GM12878 (cell line): ENCODE measurements around the gene LAYN. TPM values are rescaled to one million over a fixed set of nuclear protein-coding genes. Genes with fewer than 3 reads are reported as not detected.

Experiments used
- ATAC-seq: fragments of 200-7000 bp; cut with Tn5 transposase; 3 replicates; pipeline ENCODE4 v1.9.1; 2020; ENCODE audit warnings: mild to moderate bottlenecking, moderate library complexity
- BruUV-seq: library from RNA; stranded (reverse); fragments of 400-500 nt; replicated peaks from 2 replicates; lab custom pipeline; 2021; lab: Mats Ljungman, UMichigan
- CTCF ChIA-PET: fragments of 300-600 bp; sonication (Branson Sonifier 250); formaldehyde crosslinking; extraction: SDS; loops from one replicate; lab custom pipeline; 2021; ENCODE audit warnings: inconsistent platforms; lab: Yijun Ruan, JAX
- POLR2A ChIA-PET: fragments of 350-600 bp; formaldehyde crosslinking; extraction: SDS; loops from one replicate; lab custom pipeline; 2021; ENCODE audit warnings: inconsistent platforms; lab: Charles Lee
- RAD21 ChIA-PET: fragments of 300-600 bp; sonication (Branson Sonifier 250); formaldehyde crosslinking; loops from one replicate; lab custom pipeline; 2023; ENCODE audit warnings: antibody characterized with exemption; ENCODE audit not compliant: unreplicated experiment; lab: Charles Lee
- SMC1A ChIA-PET: fragments of 300-600 bp; sonication (Branson Sonifier 250); formaldehyde crosslinking; loops from one replicate; lab custom pipeline; 2023; ENCODE audit not compliant: unreplicated experiment, uncharacterized antibody; lab: Charles Lee
- DNase-seq: peaks from one replicate; pipeline ENCODE4 v3.0.0-alpha.2; 2011; ENCODE audit warnings: low read depth, low spot score
- FAIRE-seq: peaks from 3 replicates; lab custom pipeline; 2011; peaks lifted over from hg19 to GRCh38; lab: Jason Lieb, UNC
- H2AFZ ChIP-seq: 2 replicates; pipeline ENCODE4 v1.6.0; 2011; ENCODE audit warnings: low read depth, low read length, control low read depth; ENCODE audit not compliant: control insufficient read depth
- H3K27ac ChIP-seq: 2 replicates; pipeline ENCODE4 v1.5.1; 2011; ENCODE audit warnings: control low read depth; ENCODE audit not compliant: control insufficient read depth, insufficient read depth
- H3K27me3 ChIP-seq, 2 experiments: replicated peaks in 1 of 2; 2 replicates each; pipeline versions ENCODE4 v1.6.0 to v1.6.1; 2011; ENCODE audit warnings: low read length in 1 of 2; ENCODE audit not compliant: control insufficient read depth in 2 of 2, insufficient read depth in 2 of 2
- H3K36me3 ChIP-seq, 2 experiments: 2 replicates each; pipeline ENCODE4 v1.5.1; 2011; ENCODE audit warnings: low read length in 1 of 2; ENCODE audit not compliant: control insufficient read depth in 2 of 2, insufficient read depth in 2 of 2
- H3K4me1 ChIP-seq: 2 replicates; pipeline ENCODE4 v1.6.1; 2011; ENCODE audit warnings: mild to moderate bottlenecking, low read length, moderate library complexity, mixed read lengths; ENCODE audit not compliant: control insufficient read depth, insufficient read depth
- H3K4me2 ChIP-seq: 2 replicates; pipeline ENCODE4 v1.6.0; 2011; ENCODE audit warnings: control low read depth; ENCODE audit not compliant: control insufficient read depth, insufficient read depth
- H3K4me3 ChIP-seq: fragments of 200-600 bp; sonication (generic); 2 replicates; pipeline ENCODE4 v1.5.1; 2016
- H3K79me2 ChIP-seq: 2 replicates; pipeline ENCODE4 v1.6.0; 2011; ENCODE audit warnings: low read length; ENCODE audit not compliant: control insufficient read depth, insufficient read depth
- H3K9ac ChIP-seq: 2 replicates; pipeline ENCODE4 v1.8.0; 2011; ENCODE audit warnings: low read length, control low read depth, mixed read lengths; ENCODE audit not compliant: control insufficient read depth, insufficient read depth
- H3K9me3 ChIP-seq: replicated peaks from 3 replicates; pipeline ENCODE4 v1.5.1; 2011; ENCODE audit warnings: mild to moderate bottlenecking, low read length; ENCODE audit not compliant: control insufficient read depth, insufficient read depth
- H4K20me1 ChIP-seq: 2 replicates; pipeline ENCODE4 v1.6.0; 2011; ENCODE audit not compliant: control insufficient read depth, insufficient read depth
- ATF2 ChIP-seq: IDR thresholded peaks from 2 replicates; pipeline ENCODE4 v1.6.1; 2012; ENCODE audit warnings: low read length, inconsistent platforms
- ATF3 ChIP-seq: IDR thresholded peaks from 2 replicates; pipeline ENCODE4 v1.6.1; 2011; ENCODE audit warnings: low read depth, mild to moderate bottlenecking, low read length, moderate library complexity, borderline replicate concordance; ENCODE audit errors: extremely low read depth
- CBFB ChIP-seq: IDR thresholded peaks from 2 replicates; pipeline ENCODE4 v1.6.1; 2016; ENCODE audit warnings: antibody characterized with exemption, low read depth
- CBX3 ChIP-seq: fragments of 200-600 bp; sonication (generic); IDR thresholded peaks from 2 replicates; pipeline ENCODE4 v1.6.1; 2016; ENCODE audit warnings: low read depth, borderline replicate concordance
- E2F8 ChIP-seq: fragments of 450-650 bp; IDR thresholded peaks from 2 replicates; pipeline ENCODE4 v1.6.1; 2018; ENCODE audit warnings: mild to moderate bottlenecking, low read depth, moderate library complexity; ENCODE audit not compliant: partially characterized antibody
- EED ChIP-seq: sonication (generic); IDR thresholded peaks from 2 replicates; pipeline ENCODE4 v1.6.1; 2016; ENCODE audit warnings: antibody characterized with exemption, low read depth
- EGR1 ChIP-seq, 2 experiments: IDR thresholded peaks; 1 replicate in 1 of 2; 2 replicates in 1 of 2; pipeline ENCODE4 v1.6.1; 2011 to 2012; ENCODE audit warnings: low read depth in 2 of 2, low read length in 2 of 2, borderline replicate concordance in 1 of 2, mild to moderate bottlenecking in 1 of 2, moderate library complexity in 1 of 2
- FOS ChIP-seq: IDR thresholded peaks from 3 replicates; pipeline ENCODE4 v1.6.1; 2011; ENCODE audit warnings: borderline replicate concordance; ENCODE audit not compliant: insufficient read length; ENCODE audit errors: extremely low read depth
- GATAD2B ChIP-seq: fragments of 450-650 bp; conservative IDR thresholded peaks from 2 replicates; pipeline ENCODE4 v1.6.1; 2017; ENCODE audit warnings: low read depth, mild to moderate bottlenecking, moderate library complexity
- IKZF1 ChIP-seq: fragments of 450-650 bp; conservative IDR thresholded peaks from 2 replicates; pipeline ENCODE4 v1.6.1; 2017; ENCODE audit warnings: antibody characterized with exemption, mild to moderate bottlenecking
- MEF2B ChIP-seq: fragments of 450-650 bp; IDR thresholded peaks from 2 replicates; pipeline ENCODE4 v1.6.1; 2018; ENCODE audit warnings: mild to moderate bottlenecking, moderate library complexity; ENCODE audit not compliant: partially characterized antibody, poor library complexity, severe bottlenecking
- NKRF ChIP-seq: fragments of 450-650 bp; conservative IDR thresholded peaks from 2 replicates; pipeline ENCODE4 v1.6.1; 2017; ENCODE audit warnings: mild to moderate bottlenecking, moderate library complexity
- RBBP5 ChIP-seq: fragments of 200-600 bp; sonication (generic); conservative IDR thresholded peaks from 2 replicates; pipeline ENCODE4 v1.6.1; 2016
- RELA ChIP-seq: fragments of 450-650 bp; IDR thresholded peaks from 2 replicates; pipeline ENCODE4 v1.8.0; 2014; ENCODE audit warnings: borderline replicate concordance; ENCODE audit not compliant: partially characterized antibody
- RELB ChIP-seq: fragments of 450-650 bp; IDR thresholded peaks from 2 replicates; pipeline ENCODE4 v1.6.1; 2017; ENCODE audit warnings: low read depth, mild to moderate bottlenecking, moderate library complexity
- TAF1 ChIP-seq: IDR thresholded peaks from 2 replicates; pipeline ENCODE4 v1.6.1; 2011; ENCODE audit warnings: mild to moderate bottlenecking, low read depth, low read length, borderline replicate concordance
- WGBS: methylation state at CpG from one replicate; pipeline ENCODE4 v1.1.6; 2016; ENCODE audit warnings: low lambda C conversion rate; ENCODE audit not compliant: insufficient replicate concordance, insufficient coverage; ENCODE audit errors: missing lambda C conversion rate; 5-methylcytosine and 5-hydroxymethylcytosine counted together
- in situ Hi-C: fragments of 300-500 bp; cut with MboI; formaldehyde crosslinking; loops from 9 replicates; pipeline ENCODE4 v1.14.3; 2018; ENCODE audit warnings: mixed read lengths
- intact Hi-C: fragments of 100-400 bp; cut with micrococcal nuclease; formaldehyde crosslinking; loops from one replicate; pipeline ENCODE4 v1.14.2; 2022; ENCODE audit not compliant: unreplicated experiment
- polyA plus RNA-seq, 11 experiments: library from polyadenylated mRNA; depleted of rRNA in 4 of 11; unstranded in 6 of 11; stranded (reverse) in 5 of 11; fragments of >200 nt; fragmentation: Nextera tagmentation in 4 of 11; fragmentation: Illumina TruSeq in 1 of 11; extraction: Ambion mirVana in 4 of 11; extraction: Trizol in 1 of 11; gene quantifications; 1 replicate in 1 of 11; 2 replicates in 10 of 11; pipeline versions ENCODE4 v1.2.1 to v1.2.3, GENCODE V29; 2011 to 2016; ENCODE audit warnings: inconsistent platforms in 2 of 11, missing spikeins in 2 of 11, low read depth in 1 of 11
- total RNA-seq, 4 experiments: library from RNA; depleted of rRNA in 3 of 4; stranded (reverse); fragments of >200 nt in 3 of 4; fragmentation: Illumina TruSeq in 1 of 4; extraction: Trizol in 1 of 4; gene quantifications; 2 replicates each; pipeline versions ENCODE4 v1.2.1 to v1.2.3, GENCODE V29; 2013 to 2021

LAYN gene
- total and polyA plus RNA-seq, 10 of the 15 experiments (the other 5 are each of a cell fraction or from before 2014, with no cell fraction given) = 0.06 to 0.14 (median 0.10) TPM; not detected in 7

- Histone ChIP-seq H3K4me2 (no peak overlapping the region), H3K9me3 (no peaks in the 10 kb centered on the region), H2AFZ (no peak overlapping the region), H3K4me3 (no peak overlapping the region), H3K9ac (no peak overlapping the region), H4K20me1 (no peaks in the 10 kb centered on the region), H3K27me3 (no peaks in the 10 kb centered on the region), H3K79me2 (no peaks in the 10 kb centered on the region), H3K27ac (no peak overlapping the region), H3K4me1 (no peaks in the 10 kb centered on the region), H3K36me3 (no peaks in the 10 kb centered on the region)
- BruUV-seq = no TSS peak
- CTCF ChIA-PET = interaction anchor here (0.8 kb wide), 1 partner anchor 29 kb away, joined by 3 read pairs; no protein-coding TSS in a partner anchor
- FAIRE-seq (no peak), ATAC-seq (no peak), DNase-seq (no peak)
- intact Hi-C loops = no loop called here
- SMC1A ChIA-PET = interaction anchor here (0.8 to 1.0 kb wide), 3 partner anchors 38 to 230 kb away, joined by 3 to 4 read pairs (median 3); no protein-coding TSS in a partner anchor
- POLR2A ChIA-PET = interaction anchor here (0.6 kb wide), 1 partner anchor 358 kb away, joined by 3 read pairs; no protein-coding TSS in a partner anchor
- RAD21 ChIA-PET = interaction anchor here (0.7 to 1.5 kb wide), 2 partner anchors 10 to 1242 kb away, joined by 3 to 4 read pairs; no protein-coding TSS in a partner anchor
- 39% methylated on average over 2 of the region's 2 CpGs for WGBS
- in situ Hi-C loops = no loop called here
- TF ChIP-seq CBFB = no peak
- no peak for TF ChIP-seq RELA
- TF ChIP-seq E2F8 = no peak
- no peak for TF ChIP-seq GATAD2B
- TF ChIP-seq FOS = no peak
- TF ChIP-seq EGR1 (IDR thresholded peaks at IDR 0.05; ENCODE audit: borderline replicate concordance in 1 of 2, low read depth in 2 of 2, low read length in 2 of 2) = no peak
- TF ChIP-seq ATF3 = no peak
- no peak for TF ChIP-seq RELB
- no peak for TF ChIP-seq MEF2B
- no peak for TF ChIP-seq CBX3
- TF ChIP-seq TAF1 = no peak
- TF ChIP-seq NKRF = no peak
- no peak for TF ChIP-seq ATF2
- no peak for TF ChIP-seq EED
- no peak for TF ChIP-seq RBBP5
- TF ChIP-seq IKZF1 = no peak
These were observed 17.2 kb upstream of the LAYN start for GRCh38 chr11:111523343-111523742.
